Globus pallidus (tissue), 1 donor: ENCODE measurements around the gene FMO4.
"Not testable (repeated sequence)": the region's sequence is repeated elsewhere in the genome, so short reads cannot be mapped to it uniquely, and the experiment has no call there.

ENCODE experiments used
- DNase-seq: peaks from one replicate; pipeline ENCODE4 v3.0.0-alpha.2; 2015; ENCODE audit warnings: low spot score

FMO4 gene, protein sequence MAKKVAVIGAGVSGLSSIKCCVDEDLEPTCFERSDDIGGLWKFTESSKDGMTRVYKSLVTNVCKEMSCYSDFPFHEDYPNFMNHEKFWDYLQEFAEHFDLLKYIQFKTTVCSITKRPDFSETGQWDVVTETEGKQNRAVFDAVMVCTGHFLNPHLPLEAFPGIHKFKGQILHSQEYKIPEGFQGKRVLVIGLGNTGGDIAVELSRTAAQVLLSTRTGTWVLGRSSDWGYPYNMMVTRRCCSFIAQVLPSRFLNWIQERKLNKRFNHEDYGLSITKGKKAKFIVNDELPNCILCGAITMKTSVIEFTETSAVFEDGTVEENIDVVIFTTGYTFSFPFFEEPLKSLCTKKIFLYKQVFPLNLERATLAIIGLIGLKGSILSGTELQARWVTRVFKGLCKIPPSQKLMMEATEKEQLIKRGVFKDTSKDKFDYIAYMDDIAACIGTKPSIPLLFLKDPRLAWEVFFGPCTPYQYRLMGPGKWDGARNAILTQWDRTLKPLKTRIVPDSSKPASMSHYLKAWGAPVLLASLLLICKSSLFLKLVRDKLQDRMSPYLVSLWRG

DNA sequence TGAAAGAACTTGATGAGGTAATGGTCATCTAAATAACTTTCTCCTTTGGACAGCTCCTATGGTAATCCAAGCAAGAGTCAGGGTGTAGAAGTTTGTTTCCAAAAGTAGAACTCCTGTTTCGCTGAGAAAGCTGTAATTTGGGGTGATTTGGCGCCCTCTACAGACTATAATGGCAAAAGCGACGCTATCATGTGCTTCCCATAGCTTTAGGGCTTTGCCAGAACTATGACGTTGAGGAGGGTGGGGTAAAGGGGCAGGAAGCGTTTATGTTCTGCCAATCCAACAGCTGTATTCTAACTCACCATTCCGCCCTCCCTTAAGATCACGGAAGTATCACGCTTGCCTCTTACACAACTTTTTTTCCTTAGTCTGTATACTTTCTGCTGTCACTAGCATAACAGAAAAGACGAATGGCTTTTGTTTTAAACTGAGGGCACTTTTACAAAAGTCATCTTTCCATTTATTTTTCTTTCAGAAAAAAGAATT lies at the start of gene FMO4:
Gene FMO4 (plus strand): TSS at position 349 of the 486 bp plus-strand sequence. CDS start 5,643 bp downstream, outside the sequence.
- DNase-seq, result peak; percentile 97

DNA sequence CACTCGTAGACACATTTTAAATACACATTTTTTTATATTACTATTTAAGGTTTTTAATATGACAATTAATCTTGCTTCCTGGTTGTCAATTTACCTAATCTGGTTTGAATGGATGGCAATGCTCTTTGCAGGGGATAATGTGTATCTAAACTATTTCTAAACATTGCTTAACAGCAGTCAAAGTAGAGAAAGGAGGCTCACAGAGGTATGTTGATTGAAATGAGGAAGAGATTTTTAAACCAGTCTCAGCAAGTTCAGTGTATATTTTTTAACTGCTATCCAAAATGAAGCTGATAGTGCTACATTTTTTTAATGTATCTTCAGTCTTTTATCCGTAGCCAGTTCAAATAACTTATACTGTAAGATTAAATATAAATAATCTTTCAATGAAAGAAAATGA lies 48.3 kb upstream of the FMO4 start:
- DNase-seq, result no peak

DNA sequence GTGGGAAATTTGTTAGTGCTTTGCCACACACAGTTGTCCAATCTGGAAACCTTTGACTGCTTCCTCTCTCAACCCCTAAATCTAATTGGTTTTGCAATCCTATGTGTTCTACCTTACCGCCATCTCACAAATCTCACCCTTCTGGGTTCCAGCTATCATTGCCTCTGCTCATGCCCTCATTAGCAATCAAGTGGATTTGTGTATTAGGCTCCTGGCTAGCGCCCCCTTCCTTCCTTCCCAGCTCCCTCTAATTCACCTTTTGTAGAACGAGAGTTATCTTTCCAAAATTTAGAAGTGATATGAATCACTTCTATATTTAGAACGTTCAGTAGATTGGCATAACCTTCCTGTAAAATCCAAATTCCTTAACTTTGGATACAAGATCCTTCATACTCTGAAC lies 47.1 kb upstream of the FMO4 start:
- DNase-seq, result no peak

DNA sequence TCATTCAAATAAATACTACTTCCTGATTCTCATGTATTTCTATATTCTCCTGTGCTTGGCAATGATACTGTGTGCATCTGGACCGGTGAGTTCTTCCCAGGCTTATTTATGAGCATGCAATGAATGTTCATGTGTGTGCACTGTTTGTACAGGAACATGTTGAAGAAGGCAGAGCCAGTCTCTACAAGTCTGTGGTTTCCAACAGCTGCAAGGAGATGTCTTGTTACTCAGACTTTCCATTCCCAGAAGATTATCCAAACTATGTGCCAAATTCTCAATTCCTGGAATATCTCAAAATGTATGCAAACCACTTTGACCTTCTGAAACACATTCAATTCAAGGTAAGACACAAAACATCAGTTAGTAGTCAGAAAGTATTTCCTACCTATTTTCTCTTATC lies 46.6 kb upstream of the FMO4 start:
- DNase-seq, result no peak

DNA sequence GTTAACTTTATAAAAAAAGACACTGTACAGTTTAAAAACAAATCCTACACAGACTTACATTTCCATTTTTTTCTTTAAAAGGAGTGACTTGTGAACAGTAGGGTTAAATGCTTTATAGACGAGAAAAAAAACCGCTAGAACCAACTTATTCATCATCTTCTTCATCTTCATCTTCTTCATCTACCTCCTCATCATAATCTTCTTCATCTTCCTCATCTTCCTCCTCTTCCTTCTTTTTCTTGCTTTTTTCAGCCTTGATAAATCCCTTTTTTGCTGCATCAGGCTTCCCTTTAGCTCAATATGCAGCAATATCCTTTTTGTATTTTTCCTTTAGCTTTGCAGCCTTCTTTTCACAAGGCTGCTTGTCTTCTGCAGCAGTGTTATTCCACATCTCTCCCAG lies 43.2 kb upstream of the FMO4 start:
- DNase-seq, result no peak

DNA sequence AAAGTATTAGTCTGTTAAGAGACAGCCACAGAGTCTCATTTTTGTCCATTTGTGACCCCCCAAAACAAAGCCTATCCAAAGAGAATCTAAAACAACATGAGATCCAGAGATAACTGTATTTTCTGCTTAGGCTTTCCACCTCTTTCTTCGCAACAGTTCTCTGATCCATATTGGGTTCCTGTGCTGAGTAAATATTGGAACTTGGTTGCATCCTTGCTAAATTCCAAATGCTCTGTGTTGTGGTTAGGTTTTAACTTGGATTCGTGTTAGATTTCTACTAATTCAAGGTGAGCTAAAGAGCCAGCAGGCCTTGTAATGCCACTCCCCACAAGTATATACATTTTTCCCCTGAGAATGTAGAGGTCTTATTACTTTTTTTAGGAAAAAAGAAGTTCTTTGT lies 36.4 kb upstream of the FMO4 start:
- no peak for DNase-seq

DNA sequence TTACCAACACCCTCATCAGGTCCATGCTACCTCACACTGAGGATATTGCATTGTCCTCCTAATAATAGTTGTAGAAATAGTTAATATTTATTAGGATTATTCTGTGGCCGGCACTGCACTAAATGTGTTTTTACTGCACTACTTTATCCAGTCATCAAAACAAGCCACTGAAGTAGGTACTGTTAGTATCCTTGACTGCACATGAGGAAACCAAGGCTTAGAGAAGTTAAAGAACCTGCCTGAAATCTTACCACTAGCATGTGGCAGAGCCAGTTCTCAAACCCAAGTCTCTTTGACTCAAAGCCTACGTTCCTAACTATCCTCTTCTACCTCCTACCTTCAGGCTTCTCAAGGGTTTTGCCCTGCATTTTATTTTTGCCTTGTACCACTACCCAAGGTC lies 34.7 kb upstream of the FMO4 start:
- DNase-seq, result no peak

DNA sequence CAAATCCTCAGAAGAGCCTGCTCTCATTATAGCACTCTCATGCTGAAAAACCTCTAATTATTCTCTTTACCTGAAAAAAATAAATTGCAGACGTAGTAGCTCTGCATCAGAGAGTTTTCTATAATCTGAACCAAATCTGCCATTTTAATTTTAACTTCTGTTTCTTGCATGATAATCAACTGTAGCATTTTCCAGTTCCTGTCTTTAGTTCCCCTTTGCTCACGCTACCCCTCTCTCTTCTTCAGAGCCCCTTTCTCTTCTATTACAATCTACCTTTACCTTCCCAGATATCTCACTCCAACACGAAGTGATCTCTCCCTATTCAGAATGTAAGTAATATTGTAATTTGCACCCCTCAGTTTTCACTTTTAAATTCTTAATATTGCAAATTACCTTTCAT lies 34.3 kb upstream of the FMO4 start:
- DNase-seq, result no peak

DNA sequence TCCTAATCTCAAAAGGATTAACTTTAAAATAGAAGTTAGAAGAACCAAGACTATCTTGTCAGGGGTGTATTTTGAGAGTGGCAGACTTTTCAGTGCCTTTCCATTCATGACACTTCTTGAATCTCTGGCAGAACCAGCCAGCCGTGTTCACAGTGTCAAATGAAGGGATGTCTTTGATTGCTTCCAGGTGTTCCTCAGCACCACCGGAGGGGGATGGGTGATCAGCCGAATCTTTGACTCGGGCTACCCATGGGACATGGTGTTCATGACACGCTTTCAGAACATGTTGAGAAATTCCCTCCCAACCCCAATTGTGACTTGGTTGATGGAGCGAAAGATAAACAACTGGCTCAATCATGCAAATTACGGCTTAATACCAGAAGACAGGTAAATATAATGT lies 33.4 kb upstream of the FMO4 start:
- DNase-seq, result no peak

DNA sequence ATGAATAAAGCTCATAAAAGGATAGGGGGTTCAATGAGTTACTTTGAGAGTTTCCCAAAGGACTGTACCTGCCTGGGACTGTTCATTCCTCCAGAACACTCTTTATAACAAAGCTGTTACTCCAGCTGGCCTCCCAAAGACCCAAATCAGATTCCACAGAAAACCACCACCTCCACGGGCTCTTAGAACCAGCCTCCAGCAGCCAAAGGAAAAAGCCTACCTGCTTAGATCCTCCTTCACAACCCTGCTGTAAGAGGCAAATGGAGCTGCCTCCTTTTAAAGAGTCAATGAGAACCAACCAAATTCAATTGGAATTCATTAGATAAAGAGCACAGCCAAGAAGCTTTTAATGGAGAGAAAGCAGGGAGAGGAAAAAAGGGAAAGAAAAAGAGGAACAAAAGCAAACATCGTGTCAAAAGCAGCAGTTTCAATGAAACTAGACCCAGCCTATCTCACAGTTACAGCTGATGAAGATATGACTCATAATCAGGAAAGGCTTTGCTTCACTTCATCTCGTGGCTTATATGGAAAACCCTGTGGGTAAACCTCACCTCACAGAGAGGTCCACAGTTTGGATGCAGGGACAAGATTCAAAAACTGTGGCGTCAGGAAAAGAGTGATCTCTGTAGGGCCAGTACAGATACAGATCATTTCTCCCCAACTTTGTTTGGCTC lies 27.8 kb upstream of the FMO4 start:
- no peak for DNase-seq

DNA sequence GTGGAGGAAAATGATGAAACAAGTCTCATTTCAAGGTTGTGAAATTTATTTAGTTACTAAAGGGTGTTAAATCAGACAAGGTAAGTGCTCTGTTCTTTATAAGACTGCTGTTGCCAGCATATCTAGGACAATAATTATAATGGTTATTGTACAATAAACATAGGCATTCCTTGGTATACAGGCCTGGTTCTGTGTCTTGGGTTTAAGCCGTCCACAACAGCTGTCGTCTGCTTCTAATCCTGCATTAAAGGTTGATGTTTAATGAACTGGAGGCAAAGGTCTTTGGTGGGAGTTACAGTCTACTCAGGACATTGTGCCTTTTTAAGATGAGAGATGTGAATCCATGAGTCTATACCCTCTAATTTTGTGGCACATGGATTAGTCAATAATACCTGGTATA lies 23.4 kb upstream of the FMO4 start:
- no peak for DNase-seq

DNA sequence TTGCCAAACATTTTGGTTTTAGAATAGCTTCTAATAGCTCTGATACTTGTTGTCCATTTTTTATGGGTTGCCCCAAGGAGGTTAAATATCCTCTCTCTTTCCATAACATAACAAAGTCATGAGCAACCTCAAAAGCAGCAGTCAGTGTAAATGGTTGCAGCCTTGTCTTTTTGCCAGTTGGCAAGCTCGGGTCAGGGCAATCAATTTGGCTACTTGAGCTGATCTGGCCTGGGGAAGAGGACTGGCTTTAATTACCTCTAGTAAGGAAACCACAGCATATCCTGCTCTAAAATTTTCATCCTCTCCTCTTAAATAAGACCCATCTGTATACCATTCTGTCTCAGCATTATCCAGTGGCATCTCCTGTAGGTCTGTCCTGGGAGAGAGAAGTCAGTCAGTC lies 21.2 kb upstream of the FMO4 start:
- DNase-seq, result no peak

DNA sequence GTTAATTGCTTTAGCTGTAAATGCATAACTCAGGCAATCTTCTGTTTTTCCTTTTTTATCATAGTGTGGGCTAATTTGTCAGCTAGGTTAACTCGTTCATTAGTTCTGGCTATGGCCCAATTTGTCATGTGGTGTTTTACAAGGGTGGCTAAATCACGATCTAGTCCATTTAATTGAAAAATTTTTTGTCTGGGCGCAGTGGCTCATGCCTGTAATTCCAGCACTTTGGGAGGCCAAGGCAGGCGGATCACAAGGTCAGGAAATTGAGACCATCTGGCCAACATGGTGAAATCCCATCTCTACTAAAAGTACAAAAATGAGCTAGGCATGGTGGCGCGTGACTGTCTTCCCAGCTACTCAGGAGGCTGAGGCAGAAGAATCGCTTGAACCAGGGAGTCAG lies 18.6 kb upstream of the FMO4 start:
- not testable (repeated sequence) for DNase-seq

DNA sequence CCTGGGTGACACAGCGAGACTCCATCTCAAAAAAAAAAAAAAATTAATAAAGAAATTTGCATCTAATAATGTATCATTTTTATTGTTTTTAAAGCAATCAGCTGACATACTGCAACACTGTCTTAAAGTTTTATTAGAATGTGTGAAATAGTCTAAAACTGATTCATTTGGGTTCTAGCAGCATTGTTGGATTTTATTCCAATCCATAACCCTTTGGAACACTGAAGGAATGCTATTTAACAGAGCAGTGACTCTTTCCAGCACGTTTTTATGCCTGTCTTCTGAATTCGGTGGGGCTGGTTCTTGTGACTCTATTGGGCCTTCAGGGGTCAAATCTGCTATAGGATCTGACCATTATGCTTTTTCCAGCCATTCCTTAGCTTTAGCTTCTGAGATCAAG lies 18.2 kb upstream of the FMO4 start:
- no peak for DNase-seq

DNA sequence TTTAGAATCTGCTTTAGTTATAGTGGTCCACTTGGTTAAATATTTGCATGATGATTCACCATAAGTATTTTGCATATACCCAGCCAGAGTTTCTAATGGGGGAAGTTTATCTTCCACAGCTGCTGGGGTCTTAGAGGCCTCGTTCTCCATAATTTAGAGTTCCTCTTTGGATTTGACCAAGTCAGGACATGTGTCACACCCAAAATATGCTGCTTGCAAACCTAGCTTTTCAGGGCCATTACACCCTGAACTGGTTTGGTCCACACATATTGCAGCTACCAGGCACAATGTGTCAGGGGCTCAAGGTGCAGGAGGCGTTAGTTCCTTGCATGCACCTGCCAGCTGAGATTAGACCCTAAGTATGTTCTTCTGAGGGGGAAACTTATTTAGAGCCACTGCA lies 17.1 kb upstream of the FMO4 start:
- DNase-seq, result no peak

DNA sequence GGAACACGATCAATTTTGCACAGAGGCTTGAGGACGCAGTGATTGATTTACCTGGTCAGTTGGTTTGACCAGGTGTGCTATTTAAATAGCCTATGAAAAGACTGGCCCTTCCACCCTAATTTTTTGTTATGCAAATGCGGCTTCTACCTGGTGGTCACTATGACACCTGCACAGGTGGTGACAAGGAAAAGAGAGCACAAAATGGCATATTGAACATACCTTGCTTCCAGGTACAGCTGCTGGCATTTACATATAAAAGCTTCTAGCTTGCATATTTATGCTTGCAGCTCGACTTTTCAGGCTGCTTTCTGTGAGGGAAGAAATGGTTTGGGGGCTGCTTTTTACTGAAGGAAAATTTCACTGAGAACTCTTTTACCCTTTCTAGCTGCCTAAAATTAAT lies 15.3 kb upstream of the FMO4 start:
- no peak for DNase-seq

DNA sequence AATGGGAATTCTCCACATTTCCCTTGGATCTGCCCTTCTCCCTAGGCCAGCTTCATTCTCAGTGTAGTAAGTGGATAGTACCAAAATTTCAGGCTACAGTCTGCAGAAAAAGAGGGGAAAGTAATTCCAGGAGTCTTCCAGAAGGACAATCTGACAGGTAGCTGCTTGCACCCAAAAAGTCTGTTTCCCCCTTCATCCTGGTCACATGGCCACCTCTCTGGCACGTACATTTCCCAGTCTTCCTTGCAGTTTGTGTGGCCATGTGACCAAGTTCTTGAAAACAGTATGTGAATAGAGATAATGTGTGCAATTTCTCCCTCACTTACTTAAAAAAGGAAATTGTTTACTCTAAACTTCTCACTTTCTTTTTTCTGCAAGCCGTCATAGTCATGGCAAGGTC lies 14.6 kb upstream of the FMO4 start:
- no peak for DNase-seq

DNA sequence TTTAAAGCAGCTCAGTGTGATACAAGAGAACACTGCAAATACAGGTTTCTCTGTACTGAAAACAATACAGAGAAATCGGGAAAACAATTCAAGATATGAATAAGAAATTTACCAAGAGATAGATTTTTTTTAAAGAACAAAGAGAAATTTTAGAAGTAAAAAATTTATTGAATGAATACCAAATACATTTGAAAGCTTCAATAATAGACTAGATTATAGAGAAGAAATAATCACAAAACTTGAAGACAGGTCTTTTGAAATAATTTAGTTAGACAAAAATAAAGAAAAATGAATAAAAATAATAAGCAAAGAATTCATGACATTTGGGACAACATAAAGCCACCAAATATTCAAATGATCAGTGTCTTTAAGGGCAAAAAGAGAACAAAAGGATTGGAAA lies 13.6 kb upstream of the FMO4 start:
- no peak for DNase-seq

DNA sequence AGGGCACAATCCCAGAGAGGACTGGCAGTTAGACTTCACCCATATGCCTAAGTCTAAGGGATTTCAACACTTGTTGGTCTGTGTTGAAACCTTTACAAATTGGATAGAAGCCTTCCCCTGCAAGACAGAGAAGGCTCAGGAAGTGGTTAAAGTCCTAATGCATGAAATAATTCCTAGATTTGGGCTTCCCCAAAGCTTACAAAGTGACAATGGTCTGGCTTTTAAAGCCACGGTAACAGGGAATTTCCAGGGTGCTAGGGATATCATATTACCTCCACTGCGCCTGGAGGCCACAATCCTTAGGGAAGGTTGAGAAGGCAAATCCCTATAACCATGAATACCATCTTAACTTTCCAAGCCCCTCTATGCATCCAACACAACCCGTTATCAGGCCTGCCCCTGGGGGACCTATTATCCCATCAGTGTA lies 3.3 kb upstream of the FMO4 start:
- DNase-seq, result no peak

DNA sequence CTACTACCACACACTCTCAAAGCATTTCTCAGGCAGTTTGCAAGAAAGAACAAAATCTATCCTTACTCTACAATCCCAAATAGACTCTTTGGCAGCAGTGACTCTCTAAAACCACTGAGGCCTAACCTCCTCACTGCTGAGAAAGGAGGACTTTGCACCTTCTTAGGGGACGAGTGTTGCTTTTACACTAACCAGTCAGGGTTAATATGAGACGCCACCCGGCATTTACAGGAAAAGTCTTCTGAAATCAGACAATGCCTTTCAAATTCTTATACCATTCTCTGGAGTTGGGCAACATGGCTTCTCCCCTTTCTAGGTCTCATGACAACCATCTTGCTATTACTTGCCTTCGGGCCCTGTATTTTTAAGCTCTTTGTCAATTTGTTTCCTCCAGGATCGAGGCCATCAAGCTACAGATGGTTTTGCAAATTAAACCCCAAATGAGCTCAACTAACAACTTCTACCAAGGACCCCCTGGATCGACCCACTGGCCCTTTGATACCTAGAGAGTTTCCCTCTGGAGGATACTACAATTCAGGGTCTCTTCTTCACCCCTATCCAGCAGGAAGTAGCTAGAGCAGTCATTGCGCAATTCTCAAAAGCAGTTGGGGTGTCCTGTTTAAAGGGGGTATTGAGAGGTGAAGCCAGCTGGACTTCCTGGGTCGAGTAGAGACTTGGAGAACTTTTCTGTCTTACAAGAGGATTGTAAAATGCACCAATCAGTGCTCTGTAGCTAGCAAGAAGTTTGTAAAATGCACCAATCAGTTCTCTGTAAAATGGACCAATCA lies 2.0 kb upstream of the FMO4 start:
- DNase-seq, result no peak

DNA sequence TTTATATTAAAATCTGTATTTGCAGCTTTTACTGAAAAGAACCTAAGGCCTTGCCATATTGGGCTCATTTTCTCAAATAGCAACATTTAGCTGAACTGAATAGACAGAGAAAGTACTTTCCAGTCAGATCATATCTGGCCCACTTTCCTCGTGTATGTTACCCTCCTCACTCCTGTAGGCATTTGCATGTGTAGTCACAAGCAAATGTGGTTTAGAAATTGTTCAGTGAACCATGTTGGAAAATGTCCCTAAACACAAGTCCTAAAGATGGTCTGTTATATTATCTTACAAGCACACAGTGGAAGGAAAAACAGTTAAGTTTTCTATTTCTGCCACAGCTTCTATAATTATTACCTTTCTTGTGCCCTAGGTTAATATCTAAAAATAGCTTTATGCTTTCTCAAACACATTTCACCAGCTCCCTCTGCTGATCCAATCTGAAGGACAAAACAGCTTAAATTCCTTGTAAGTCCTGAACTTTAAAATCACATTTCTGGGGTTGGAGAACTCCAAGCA lies 606 bp upstream of the FMO4 start:
- no peak for DNase-seq

DNA sequence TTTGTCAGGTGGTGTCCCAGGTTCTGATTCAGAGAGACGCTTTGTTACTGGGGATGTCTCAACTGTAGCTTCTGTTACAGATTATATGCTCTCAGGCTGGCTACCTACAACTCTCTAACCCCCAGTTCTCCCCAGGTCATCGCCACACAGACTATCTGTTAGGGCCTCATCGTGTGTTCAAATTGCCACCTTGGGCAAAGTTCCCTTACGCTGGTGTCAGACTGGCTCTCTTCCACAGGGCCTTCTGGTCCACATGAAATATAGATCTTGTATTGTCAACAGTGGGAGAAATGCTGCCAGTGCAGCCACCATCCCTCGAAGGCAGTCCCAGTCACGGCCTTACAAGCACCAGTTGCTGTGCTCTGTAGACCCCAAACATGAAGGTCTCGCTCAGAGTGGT lies 15.3 kb downstream of the FMO4 start:
- DNase-seq, result no peak
